Neural cell (in vitro differentiated cells): ENCODE measurements around the gene MRPL10.

Source experiments
- EZH2 ChIP-seq: fragments of 200-600, 300-800 bp; shearing (Covaris generic), sonication (generic); IDR thresholded peaks from 2 replicates; pipeline ENCODE4 v1.6.1; 2014; ENCODE audit warnings: antibody characterized with exemption, low read length, borderline replicate concordance, mild to moderate bottlenecking; ENCODE audit not compliant: insufficient read depth, poor library complexity, severe bottlenecking
- MXI1 ChIP-seq: fragments of 450-650 bp; conservative IDR thresholded peaks from 2 replicates; pipeline ENCODE4 v1.6.1; 2014; ENCODE audit warnings: antibody characterized with exemption, mild to moderate bottlenecking; ENCODE audit not compliant: poor library complexity, severe bottlenecking
- POLR2AphosphoS5 ChIP-seq: IDR thresholded peaks from 2 replicates; pipeline ENCODE4 v1.6.1; 2012
- SMC3 ChIP-seq: fragments of 450-650 bp; conservative IDR thresholded peaks from 2 replicates; pipeline ENCODE4 v1.6.1; 2014; ENCODE audit warnings: antibody characterized with exemption, mild to moderate bottlenecking, moderate library complexity; ENCODE audit not compliant: poor library complexity
- TAF1 ChIP-seq: IDR thresholded peaks from 2 replicates; pipeline ENCODE4 v1.6.1; 2012; ENCODE audit warnings: low read depth
- TF ChIP-seq, protein P1 (sequence below): fragments of 450-650 bp; IDR thresholded peaks from 2 replicates; pipeline ENCODE4 v1.5.1; 2014; ENCODE audit warnings: antibody characterized with exemption, mild to moderate bottlenecking, moderate library complexity; ENCODE audit not compliant: poor library complexity, severe bottlenecking

DNA sequence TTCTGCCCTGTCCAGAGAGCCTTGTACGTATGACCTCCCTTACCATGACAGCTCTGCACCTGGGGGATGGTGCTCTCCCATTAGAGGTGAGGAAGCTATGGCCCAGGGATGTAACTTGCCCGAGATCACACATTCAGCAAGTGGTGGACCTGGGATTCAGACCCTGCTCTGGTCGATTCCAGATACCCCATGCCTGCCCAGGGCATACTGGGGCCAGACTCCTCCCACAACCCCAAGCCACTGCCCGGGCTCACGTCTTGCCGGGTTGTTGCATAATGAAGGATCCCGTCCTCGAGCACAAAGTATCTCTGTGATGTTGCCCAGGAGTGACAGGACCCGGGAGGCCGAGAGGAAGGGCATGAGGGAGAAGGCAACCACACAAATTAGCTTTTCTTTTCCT lies 11.9 kb downstream of the MRPL10 start:
- TF ChIP-seq, protein P1, sequence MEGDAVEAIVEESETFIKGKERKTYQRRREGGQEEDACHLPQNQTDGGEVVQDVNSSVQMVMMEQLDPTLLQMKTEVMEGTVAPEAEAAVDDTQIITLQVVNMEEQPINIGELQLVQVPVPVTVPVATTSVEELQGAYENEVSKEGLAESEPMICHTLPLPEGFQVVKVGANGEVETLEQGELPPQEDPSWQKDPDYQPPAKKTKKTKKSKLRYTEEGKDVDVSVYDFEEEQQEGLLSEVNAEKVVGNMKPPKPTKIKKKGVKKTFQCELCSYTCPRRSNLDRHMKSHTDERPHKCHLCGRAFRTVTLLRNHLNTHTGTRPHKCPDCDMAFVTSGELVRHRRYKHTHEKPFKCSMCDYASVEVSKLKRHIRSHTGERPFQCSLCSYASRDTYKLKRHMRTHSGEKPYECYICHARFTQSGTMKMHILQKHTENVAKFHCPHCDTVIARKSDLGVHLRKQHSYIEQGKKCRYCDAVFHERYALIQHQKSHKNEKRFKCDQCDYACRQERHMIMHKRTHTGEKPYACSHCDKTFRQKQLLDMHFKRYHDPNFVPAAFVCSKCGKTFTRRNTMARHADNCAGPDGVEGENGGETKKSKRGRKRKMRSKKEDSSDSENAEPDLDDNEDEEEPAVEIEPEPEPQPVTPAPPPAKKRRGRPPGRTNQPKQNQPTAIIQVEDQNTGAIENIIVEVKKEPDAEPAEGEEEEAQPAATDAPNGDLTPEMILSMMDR: no peak
- TF ChIP-seq EZH2: no peak
- no peak for TF ChIP-seq TAF1
- no peak for TF ChIP-seq SMC3
- TF ChIP-seq POLR2AphosphoS5: no peak
- no peak for TF ChIP-seq MXI1
